Adrenal gland (tissue), 5 donors: ENCODE data around the gene TNFRSF25.

Source experiments
- CTCF ChIP-seq, 6 experiments: fragments of 450-650 bp in 4 of 6; fragments of 200-600 bp in 2 of 6; sonication (generic) in 1 of 6; IDR thresholded peaks; 1 replicate in 5 of 6; 2 replicates in 1 of 6; pipeline versions ENCODE4 v1.5.1 to v1.8.0; 2016 to 2021; ENCODE audit warnings: antibody characterized with exemption in 6 of 6, mild to moderate bottlenecking in 2 of 6, moderate library complexity in 1 of 6
- POLR2A ChIP-seq, 2 donors: fragments of 450-650 bp; IDR thresholded peaks; one replicate each; pipeline ENCODE4 v1.6.1; 2017; ENCODE audit warnings: antibody characterized with exemption in 2 of 2, mild to moderate bottlenecking in 2 of 2, moderate library complexity in 1 of 2
- donor health status: DM: no; HTN: no; CAD: no.

- no peak for TF ChIP-seq POLR2A (IDR thresholded peaks at IDR 0.05)
- TF ChIP-seq CTCF (IDR thresholded peaks at IDR 0.05): no peak
Measured at GRCh38 chr1:6506210-6507036, 40.5 kb upstream of the TNFRSF25 start.
